ENCODE data around the gene PLEKHS1. TPM values are rescaled to one million over a fixed set of nuclear protein-coding genes. Genes with fewer than 3 reads are reported as not detected.

PLEKHS1 gene
- total RNA-seq, 1 donor, result under 0.01 TPM

- H3K27me3 ChIP-seq (ENCODE audit: insufficient read depth, low read length), result peaks cover 49% of the 10 kb centered on the region
- H3K36me3 ChIP-seq (ENCODE audit: insufficient read depth, low read length), result no peaks in the 10 kb centered on the region
- no peak overlapping the region for H3K4me2 ChIP-seq (ENCODE audit: insufficient read depth, low read length)
- no peak overlapping the region for H2AFZ ChIP-seq (ENCODE audit: low read length)
- H3K9me3 ChIP-seq (ENCODE audit: low read depth, low read length), result no peaks in the 10 kb centered on the region
- no peak overlapping the region for H3K4me3 ChIP-seq (ENCODE audit: insufficient read depth, low read length)
- no peaks in the 10 kb centered on the region for H4K20me1 ChIP-seq (ENCODE audit: insufficient read depth, low read length)
- no peaks in the 10 kb centered on the region for H3K4me1 ChIP-seq (ENCODE audit: insufficient read depth, low read length)
- peak; percentile 11 for TF ChIP-seq CTCF (IDR thresholded peaks at IDR 0.05; ENCODE audit: extremely low read depth, low read depth, low read length)
- no peak for DNase-seq (ENCODE audit: insufficient read length, low spot score, missing footprints)
- H3K27ac ChIP-seq (ENCODE audit: low read depth, low read length), result no peak overlapping the region
- H3K79me2 ChIP-seq (ENCODE audit: insufficient read depth, low read length), result no peaks in the 10 kb centered on the region
Measured at GRCh38 chr10:113775686-113776294, 24.3 kb downstream of the PLEKHS1 start.

- peaks cover 51% of the 10 kb centered on the region for H3K27me3 ChIP-seq (ENCODE audit: insufficient read depth, low read length)
Measured at GRCh38 chr10:113776553-113776952, 25.1 kb downstream of the PLEKHS1 start.

GRCh38 chr10:113780681-113781250 lies 29.3 kb downstream of the PLEKHS1 start:
- Histone ChIP-seq H3K4me1 (ENCODE audit: insufficient read depth, low read length) (no peaks in the 10 kb centered on the region), H3K27ac (ENCODE audit: low read depth, low read length) (no peak overlapping the region), H4K20me1 (ENCODE audit: insufficient read depth, low read length) (no peaks in the 10 kb centered on the region), H3K79me2 (ENCODE audit: insufficient read depth, low read length) (no peaks in the 10 kb centered on the region), H3K36me3 (ENCODE audit: insufficient read depth, low read length) (no peaks in the 10 kb centered on the region), H3K27me3 (ENCODE audit: insufficient read depth, low read length) (peaks cover 37% of the 10 kb centered on the region), H3K9me3 (ENCODE audit: low read depth, low read length) (no peaks in the 10 kb centered on the region), H3K4me3 (ENCODE audit: insufficient read depth, low read length) (no peak overlapping the region), H3K4me2 (ENCODE audit: insufficient read depth, low read length) (no peak overlapping the region), H2AFZ (ENCODE audit: low read length) (no peak overlapping the region)
- DNase-seq (ENCODE audit: insufficient read length, low spot score, missing footprints), result no peak
- TF ChIP-seq CTCF (IDR thresholded peaks at IDR 0.05; ENCODE audit: extremely low read depth, low read depth, low read length), result peak; percentile 12

More at GRCh38 chr10:113776553-113776952, 25.1 kb downstream of the PLEKHS1 start:
- Histone ChIP-seq H2AFZ (ENCODE audit: low read length) (no peak overlapping the region), H3K4me1 (ENCODE audit: insufficient read depth, low read length) (no peaks in the 10 kb centered on the region), H3K9me3 (ENCODE audit: low read depth, low read length) (no peaks in the 10 kb centered on the region), H3K79me2 (ENCODE audit: insufficient read depth, low read length) (no peaks in the 10 kb centered on the region), H3K36me3 (ENCODE audit: insufficient read depth, low read length) (no peaks in the 10 kb centered on the region), H3K27ac (ENCODE audit: low read depth, low read length) (no peak overlapping the region), H4K20me1 (ENCODE audit: insufficient read depth, low read length) (no peaks in the 10 kb centered on the region), H3K4me2 (ENCODE audit: insufficient read depth, low read length) (no peak overlapping the region), H3K4me3 (ENCODE audit: insufficient read depth, low read length) (no peak overlapping the region)
- no peak for DNase-seq (ENCODE audit: insufficient read length, low spot score, missing footprints)
- no peak for TF ChIP-seq CTCF (IDR thresholded peaks at IDR 0.05; ENCODE audit: extremely low read depth, low read depth, low read length)

- no peak for TF ChIP-seq CTCF (IDR thresholded peaks at IDR 0.05; ENCODE audit: extremely low read depth, low read depth, low read length)
- Histone ChIP-seq H3K4me2 (ENCODE audit: insufficient read depth, low read length) (no peak overlapping the region), H3K4me3 (ENCODE audit: insufficient read depth, low read length) (no peak overlapping the region), H3K79me2 (ENCODE audit: insufficient read depth, low read length) (no peaks in the 10 kb centered on the region), H3K36me3 (ENCODE audit: insufficient read depth, low read length) (no peaks in the 10 kb centered on the region), H3K9me3 (ENCODE audit: low read depth, low read length) (no peaks in the 10 kb centered on the region), H3K27me3 (ENCODE audit: insufficient read depth, low read length) (peaks cover 23% of the 10 kb centered on the region), H2AFZ (ENCODE audit: low read length) (no peak overlapping the region), H3K4me1 (ENCODE audit: insufficient read depth, low read length) (no peaks in the 10 kb centered on the region), H4K20me1 (ENCODE audit: insufficient read depth, low read length) (no peaks in the 10 kb centered on the region), H3K27ac (ENCODE audit: low read depth, low read length) (no peak overlapping the region)
- DNase-seq (ENCODE audit: insufficient read length, low spot score, missing footprints), result no peak
Measured at GRCh38 chr10:113782367-113782766, 30.9 kb downstream of the PLEKHS1 start.

All from osteoblast (primary cell).